CD4-positive, alpha-beta T cell (primary cell): ENCODE measurements around the gene THOC5. TPM values are rescaled to one million over a fixed set of nuclear protein-coding genes. Genes with fewer than 3 reads are reported as not detected.

Experiments
- ATAC-seq: fragments of 200-7000 bp; cut with Tn5 transposase; one replicate; pipeline ENCODE4 v1.10.0; 2022; ENCODE audit warnings: mild to moderate bottlenecking; ENCODE audit not compliant: poor library complexity
- CTCF ChIA-PET: fragments of 350-600 bp; sonication (Branson Sonifier 250); formaldehyde crosslinking; loops from one replicate; lab custom pipeline; 2021; ENCODE audit warnings: antibody characterized with exemption, inconsistent platforms; lab: Charles Lee
- POLR2A ChIA-PET: fragments of 350-600 bp; sonication (Branson Sonifier 250); formaldehyde crosslinking; loops from one replicate; lab custom pipeline; 2021; ENCODE audit warnings: antibody characterized with exemption, inconsistent platforms; lab: Charles Lee
- DNase-seq, 14 experiments: peaks; one replicate each; pipeline ENCODE4 v3.0.0-alpha.2; 2013 to 2020; ENCODE audit warnings: mixed read lengths in 2 of 14
- H3K27ac ChIP-seq, 2 donors: one replicate each; pipeline versions ENCODE4 v1.5.1 to v1.7.0; 2013; ENCODE audit warnings: low read length in 2 of 2, low read depth in 1 of 2, mild to moderate bottlenecking in 1 of 2
- H3K27me3 ChIP-seq, 2 experiments: 1 replicate in 1 of 2; 2 replicates in 1 of 2; pipeline versions ENCODE4 v1.6.1 to v1.7.0; 2013; ENCODE audit warnings: low read length in 2 of 2, control low read depth in 1 of 2, mild to moderate bottlenecking in 1 of 2, moderate library complexity in 1 of 2; ENCODE audit not compliant: insufficient read depth in 2 of 2, control insufficient read depth in 1 of 2
- H3K36me3 ChIP-seq: one replicate; pipeline ENCODE4 v1.6.1; 2013; ENCODE audit warnings: low read length, control low read depth; ENCODE audit not compliant: insufficient read depth
- H3K4me1 ChIP-seq: one replicate; pipeline ENCODE4 v1.6.1; 2013; ENCODE audit warnings: low read length, control low read depth; ENCODE audit not compliant: insufficient read depth
- H3K4me3 ChIP-seq: one replicate; pipeline ENCODE4 v1.5.1; 2013; ENCODE audit warnings: mild to moderate bottlenecking, low read length, moderate library complexity
- H3K9me3 ChIP-seq, 2 experiments: 1 replicate in 1 of 2; 2 replicates in 1 of 2; pipeline versions ENCODE4 v1.6.1 to v1.7.0; 2013; ENCODE audit warnings: low read length in 2 of 2, mild to moderate bottlenecking in 2 of 2, control low read depth in 1 of 2, moderate library complexity in 1 of 2; ENCODE audit not compliant: control insufficient read depth in 1 of 2, insufficient read depth in 1 of 2
- H3K27ac Mint-ChIP-seq: one replicate; pipeline ENCODE4 v1.8.0; 2020; ENCODE audit warnings: mixed read lengths
- H3K27me3 Mint-ChIP-seq: one replicate; pipeline ENCODE4 v1.8.0; 2021; ENCODE audit warnings: mixed read lengths
- H3K36me3 Mint-ChIP-seq: one replicate; pipeline ENCODE4 v1.8.0; 2021; ENCODE audit warnings: low read depth, mixed read lengths
- H3K4me1 Mint-ChIP-seq: one replicate; pipeline ENCODE4 v1.8.0; 2021; ENCODE audit warnings: low read depth, mixed read lengths
- H3K4me3 Mint-ChIP-seq: one replicate; pipeline ENCODE4 v1.8.0; 2020; ENCODE audit warnings: mild to moderate bottlenecking, mixed read lengths
- H3K9me3 Mint-ChIP-seq: one replicate; pipeline ENCODE4 v1.8.0; 2020; ENCODE audit warnings: mixed read lengths
- CTCF ChIP-seq: fragments of 200-600 bp; IDR thresholded peaks from one replicate; pipeline ENCODE4 v1.8.0; 2022; ENCODE audit warnings: antibody characterized with exemption, mild to moderate bottlenecking
- intact Hi-C, 2 experiments: fragments of 100-400 bp; cut with DNase I in 1 of 2; cut with micrococcal nuclease in 1 of 2; formaldehyde crosslinking; loops; one replicate each; pipeline versions ENCODE4 v1.15.1 to v1.9.0; 2023 to 2025; cut with DNase I, micrococcal nuclease
- total RNA-seq, 174 experiments: library from RNA in 2 of 174; stranded (reverse) in 2 of 174; gene quantifications; one replicate each; pipeline ENCODE4 v1.2.3 and lab custom pipeline; 2021 to 2026

THOC5 gene
- total RNA-seq, 2 experiments from 2014 or later: 27.1 to 32.9 TPM

GRCh38 chr22:29524442-29525191 is 28.9 kb downstream of the THOC5 start:
- TF ChIP-seq CTCF: no peak
- Mint-ChIP-seq H3K9me3 (no peaks in the 10 kb centered on the region), H3K27ac (no peak overlapping the region), H3K4me1 (no peaks in the 10 kb centered on the region), H3K27me3 (no peaks in the 10 kb centered on the region), H3K4me3 (no peak overlapping the region), H3K36me3 (peaks cover 94% of the 10 kb centered on the region)
- Histone ChIP-seq H3K4me1 (peaks cover 2% of the 10 kb centered on the region), H3K9me3 (no peaks in the 10 kb centered on the region), H3K27ac (no peak overlapping the region), H3K27me3 (no peaks in the 10 kb centered on the region), H3K4me3 (no peak overlapping the region), H3K36me3 (peaks cover 87% of the 10 kb centered on the region)
- ATAC-seq (peak; percentile 57), DNase-seq (peak in 11 of 14 experiments; percentile 2 to 38 (median 14))
- ChIA-PET CTCF (interaction anchor here (1.3 kb wide), 1 partner anchor 128 kb away, joined by 4 read pairs; no protein-coding TSS in a partner anchor), POLR2A (no interaction called here)
- intact Hi-C loops: loop anchor here (1.0 to 5.0 kb wide), 2 partner anchors 127 to 130 kb away; no protein-coding TSS in a partner anchor

- no peak overlapping the region for H3K27ac Mint-ChIP-seq
- no peak overlapping the region for H3K4me3 Mint-ChIP-seq
- no peaks in the 10 kb centered on the region for H3K9me3 Mint-ChIP-seq
- intact Hi-C loops: loop anchor here (1.0 to 5.0 kb wide), 2 partner anchors 126 to 129 kb away; no protein-coding TSS in a partner anchor
- peaks cover 93% of the 10 kb centered on the region for H3K36me3 Mint-ChIP-seq
- ChIA-PET CTCF (interaction anchor here (1.3 kb wide), 1 partner anchor 128 kb away, joined by 4 read pairs; no protein-coding TSS in a partner anchor), POLR2A (no interaction called here)
- Histone ChIP-seq H3K27me3 (no peaks in the 10 kb centered on the region), H3K4me1 (peaks cover under 1% of the 10 kb centered on the region), H3K9me3 (no peaks in the 10 kb centered on the region), H3K36me3 (peaks cover 85% of the 10 kb centered on the region), H3K27ac (no peak overlapping the region), H3K4me3 (no peak overlapping the region)
- ATAC-seq: no peak
- H3K27me3 Mint-ChIP-seq: no peaks in the 10 kb centered on the region
- DNase-seq: no peak
- H3K4me1 Mint-ChIP-seq: no peaks in the 10 kb centered on the region
- no peak for TF ChIP-seq CTCF
These were observed 29.8 kb downstream of the THOC5 start for GRCh38 chr22:29523761-29524160.

- H3K4me3 Mint-ChIP-seq: no peak overlapping the region
- ChIA-PET POLR2A (no interaction called here), CTCF (no interaction called here)
- H3K4me1 Mint-ChIP-seq: no peaks in the 10 kb centered on the region
- DNase-seq: no peak
- no peaks in the 10 kb centered on the region for H3K9me3 Mint-ChIP-seq
- H3K27me3 Mint-ChIP-seq: no peaks in the 10 kb centered on the region
- intact Hi-C loops: loop anchor here in 1 of 2 experiments (5.0 kb wide), 1 partner anchor 124 kb away; no protein-coding TSS in a partner anchor
- no peak overlapping the region for H3K4me3 ChIP-seq
- no peaks in the 10 kb centered on the region for H3K27me3 ChIP-seq
- no peak overlapping the region for H3K27ac Mint-ChIP-seq
- H3K36me3 Mint-ChIP-seq: peaks cover 93% of the 10 kb centered on the region
- no peak for TF ChIP-seq CTCF
- H3K36me3 ChIP-seq: peaks cover 87% of the 10 kb centered on the region
- no peaks in the 10 kb centered on the region for H3K9me3 ChIP-seq
- no peaks in the 10 kb centered on the region for H3K4me1 ChIP-seq
- no peak overlapping the region for H3K27ac ChIP-seq
- ATAC-seq: no peak
These were observed 32.0 kb downstream of the THOC5 start for GRCh38 chr22:29521526-29521925.
